Peyer's patch (tissue), 4 donors: ENCODE results near the gene HJV.

Experiments used
- CTCF ChIP-seq, 6 experiments: fragments of 450-650 bp in 4 of 6; fragments of 200-600 bp in 2 of 6; sonication (generic) in 1 of 6; IDR thresholded peaks; one replicate each; pipeline ENCODE4 v1.5.1; 2017 to 2019; ENCODE audit warnings: antibody characterized with exemption in 6 of 6, mild to moderate bottlenecking in 3 of 6, moderate library complexity in 1 of 6
- POLR2A ChIP-seq, 2 donors: fragments of 450-650 bp; IDR thresholded peaks; one replicate each; pipeline ENCODE4 v1.5.1; 2017; ENCODE audit warnings: antibody characterized with exemption in 2 of 2, mild to moderate bottlenecking in 2 of 2, moderate library complexity in 2 of 2

GRCh38 chr1:145997016-145997717 is 24.4 kb downstream of the HJV start:
- TF ChIP-seq POLR2A (IDR thresholded peaks at IDR 0.05) (peak; percentile 12 to 72), CTCF (IDR thresholded peaks at IDR 0.05) (no peak)
